Effector memory CD8-positive, alpha-beta T cell (primary cell): ENCODE data around the gene HOXA4.

Experiments
- ATAC-seq: fragments of 150-1000 bp; cut with Tn5 transposase; replicated peaks from 2 replicates; pipeline ENCODE4 v1.10.0; 2021; ENCODE audit warnings: mild to moderate bottlenecking, moderate library complexity
- DNase-seq, 3 experiments: peaks; one replicate each; pipeline ENCODE4 v3.0.0; 2021
- H3K27ac Mint-ChIP-seq, 2 donors: one replicate each; pipeline ENCODE4 v1.8.0; 2022; ENCODE audit warnings: mild to moderate bottlenecking in 2 of 2, mixed read lengths in 2 of 2, moderate library complexity in 2 of 2
- H3K27me3 Mint-ChIP-seq, 2 donors: one replicate each; pipeline ENCODE4 v1.8.0; 2022; ENCODE audit warnings: mixed read lengths in 2 of 2
- H3K36me3 Mint-ChIP-seq: one replicate; pipeline ENCODE4 v1.8.0; 2022; ENCODE audit warnings: mild to moderate bottlenecking, moderate library complexity, mixed read lengths; ENCODE audit not compliant: insufficient read depth
- H3K4me1 Mint-ChIP-seq, 2 donors: one replicate each; pipeline ENCODE4 v1.8.0; 2022; ENCODE audit warnings: low read depth in 2 of 2, mixed read lengths in 2 of 2
- H3K4me3 Mint-ChIP-seq, 2 donors: one replicate each; pipeline ENCODE4 v1.8.0; 2022; ENCODE audit warnings: mild to moderate bottlenecking in 2 of 2, mixed read lengths in 2 of 2, moderate library complexity in 2 of 2
- H3K9me3 Mint-ChIP-seq, 2 donors: one replicate each; pipeline ENCODE4 v1.8.0; 2022; ENCODE audit warnings: mixed read lengths in 2 of 2

Gene HOXA4

GRCh38 chr7:27113991-27114769 lies 16.4 kb downstream of the HOXA4 start:
- no peak for ATAC-seq
- no peaks in the 10 kb centered on the region for H3K9me3 Mint-ChIP-seq

DNA sequence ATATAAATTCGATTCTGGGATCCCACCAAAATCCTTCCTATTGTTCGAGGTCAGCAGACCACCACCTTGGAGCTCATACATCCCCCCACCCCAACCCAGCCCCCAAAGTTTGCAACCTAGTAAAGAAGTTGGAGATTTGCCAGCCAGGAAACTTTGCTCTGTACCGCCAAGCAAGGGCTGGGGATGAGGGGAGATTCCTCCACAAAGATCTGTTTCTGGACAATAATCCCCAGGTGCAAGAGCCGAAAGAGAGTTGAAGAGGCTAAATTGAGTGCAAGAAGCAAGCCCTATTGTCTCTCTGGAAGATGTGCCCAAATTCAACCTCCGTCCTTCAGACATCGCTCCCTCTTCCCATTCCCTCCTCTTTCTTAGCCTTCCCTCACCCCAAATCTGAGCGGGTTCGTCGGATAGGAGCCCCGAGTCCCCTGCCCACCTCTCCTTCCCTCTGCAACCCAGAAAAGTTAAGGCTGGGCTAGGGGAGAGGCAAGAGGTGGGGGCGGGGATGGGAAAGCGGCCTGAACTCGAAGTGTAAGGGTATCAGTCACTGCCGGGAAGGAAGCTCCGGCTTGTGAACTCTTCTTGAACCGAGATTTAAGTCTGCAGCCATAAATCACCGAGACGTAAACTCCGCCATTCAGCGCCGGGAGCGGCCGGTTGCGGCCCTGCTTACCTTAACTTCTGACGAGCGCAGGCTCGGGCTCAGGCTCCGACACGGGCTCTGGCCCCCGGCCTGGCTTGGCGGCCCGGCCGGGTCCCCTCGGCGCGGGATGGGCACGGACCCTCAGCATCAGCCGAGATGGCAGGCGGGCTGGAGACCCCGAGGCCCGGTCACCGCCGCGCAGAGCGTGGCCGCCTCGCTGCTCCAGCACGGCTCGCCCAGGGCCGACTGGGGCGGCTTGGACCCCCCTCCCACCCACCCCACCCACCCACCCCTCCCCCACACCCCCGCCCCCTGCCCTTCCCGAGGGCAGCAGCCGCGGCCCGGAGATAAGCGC lies 17.3 kb downstream of the HOXA4 start:
- no peaks in the 10 kb centered on the region for H3K4me1 Mint-ChIP-seq
- H3K4me3 Mint-ChIP-seq, result no peak overlapping the region
- peaks cover 0 to 43% of the 10 kb centered on the region in 2 donors for H3K27me3 Mint-ChIP-seq
- no peak for ATAC-seq
- no peak overlapping the region for H3K27ac Mint-ChIP-seq
- no peaks in the 10 kb centered on the region for H3K36me3 Mint-ChIP-seq
- H3K9me3 Mint-ChIP-seq, result no peaks in the 10 kb centered on the region
- DNase-seq, result no peak

More at GRCh38 chr7:27113991-27114769, 16.4 kb downstream of the HOXA4 start:
- Mint-ChIP-seq H3K4me1 (no peaks in the 10 kb centered on the region), H3K27ac (no peak overlapping the region), H3K4me3 (no peak overlapping the region), H3K36me3 (no peaks in the 10 kb centered on the region), H3K27me3 (peaks cover 0 to 43% of the 10 kb centered on the region in 2 donors)
- no peak for DNase-seq

- Mint-ChIP-seq H3K27ac (no peak overlapping the region), H3K36me3 (no peaks in the 10 kb centered on the region), H3K4me1 (no peaks in the 10 kb centered on the region), H3K27me3 (peaks cover 0 to 41% of the 10 kb centered on the region in 2 donors), H3K9me3 (no peaks in the 10 kb centered on the region), H3K4me3 (no peak overlapping the region)
- DNase-seq (no peak), ATAC-seq (no peak)
These were observed 18.2 kb downstream of the HOXA4 start for GRCh38 chr7:27112361-27112760.

GRCh38 chr7:27111751-27112277 lies 18.7 kb downstream of the HOXA4 start:
- no peaks in the 10 kb centered on the region for H3K36me3 Mint-ChIP-seq
- H3K4me3 Mint-ChIP-seq, result no peak overlapping the region
- peaks cover 0 to 39% of the 10 kb centered on the region in 2 donors for H3K27me3 Mint-ChIP-seq
- ATAC-seq (no peak), DNase-seq (no peak)
- no peaks in the 10 kb centered on the region for H3K9me3 Mint-ChIP-seq
- H3K4me1 Mint-ChIP-seq, result no peaks in the 10 kb centered on the region
- no peak overlapping the region for H3K27ac Mint-ChIP-seq

- no peak for DNase-seq
These were observed 19.4 kb downstream of the HOXA4 start for GRCh38 chr7:27111042-27111750.

GRCh38 chr7:27110186-27111031 lies 20.1 kb downstream of the HOXA4 start:
- Mint-ChIP-seq H3K27ac (no peak overlapping the region), H3K4me3 (no peak overlapping the region), H3K9me3 (no peaks in the 10 kb centered on the region), H3K36me3 (peaks cover 3% of the 10 kb centered on the region), H3K4me1 (no peaks in the 10 kb centered on the region), H3K27me3 (peaks cover 2 to 41% of the 10 kb centered on the region in 2 donors)
- DNase-seq, result no peak
- ATAC-seq, result no peak

More at GRCh38 chr7:27111042-27111750, 19.4 kb downstream of the HOXA4 start:
- no peak for ATAC-seq
- Mint-ChIP-seq H3K27ac (no peak overlapping the region), H3K27me3 (peaks cover 0 to 39% of the 10 kb centered on the region in 2 donors), H3K36me3 (no peaks in the 10 kb centered on the region), H3K4me1 (no peaks in the 10 kb centered on the region), H3K4me3 (no peak overlapping the region), H3K9me3 (no peaks in the 10 kb centered on the region)

DNA sequence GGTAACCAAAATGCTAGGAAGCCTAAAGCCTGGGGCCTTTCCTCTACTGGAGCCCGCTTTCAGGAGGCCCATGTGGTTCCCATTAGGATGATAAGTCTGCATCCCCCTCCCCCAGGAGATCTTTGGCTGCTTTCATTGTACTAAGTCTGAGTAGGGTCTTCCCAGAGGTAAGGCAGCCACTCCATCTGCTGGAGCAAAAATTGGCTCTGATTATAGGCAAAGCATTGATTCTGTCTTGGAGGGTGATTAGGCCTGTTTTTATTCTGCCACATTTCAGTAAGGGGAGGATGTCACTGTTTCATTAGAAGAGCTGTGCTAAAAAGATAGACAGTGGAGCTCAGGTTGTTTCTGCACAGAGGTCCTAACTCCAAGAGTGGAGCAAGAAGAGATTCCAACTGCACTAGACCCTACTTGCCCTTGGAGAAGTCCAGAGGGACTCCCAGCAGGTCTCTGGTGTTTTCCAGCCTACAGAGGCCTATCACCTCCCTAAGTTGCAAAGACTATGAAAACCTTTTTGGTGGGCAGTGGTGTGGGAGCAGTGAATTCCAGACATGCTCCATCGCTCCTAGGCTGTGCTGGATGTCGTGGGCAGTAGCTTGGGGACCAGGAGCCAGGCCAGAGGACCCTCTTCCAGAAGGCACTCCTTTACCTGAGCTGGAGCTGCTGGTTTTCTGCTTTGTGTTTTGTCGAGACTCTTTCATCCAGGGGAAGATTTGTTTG lies 20.9 kb downstream of the HOXA4 start:
- Mint-ChIP-seq H3K27ac (no peak overlapping the region), H3K27me3 (peaks cover 8 to 49% of the 10 kb centered on the region in 2 donors), H3K4me3 (no peak overlapping the region), H3K9me3 (no peaks in the 10 kb centered on the region), H3K36me3 (peaks cover 3% of the 10 kb centered on the region), H3K4me1 (no peaks in the 10 kb centered on the region)
- no peak for ATAC-seq
- DNase-seq, result no peak

DNA sequence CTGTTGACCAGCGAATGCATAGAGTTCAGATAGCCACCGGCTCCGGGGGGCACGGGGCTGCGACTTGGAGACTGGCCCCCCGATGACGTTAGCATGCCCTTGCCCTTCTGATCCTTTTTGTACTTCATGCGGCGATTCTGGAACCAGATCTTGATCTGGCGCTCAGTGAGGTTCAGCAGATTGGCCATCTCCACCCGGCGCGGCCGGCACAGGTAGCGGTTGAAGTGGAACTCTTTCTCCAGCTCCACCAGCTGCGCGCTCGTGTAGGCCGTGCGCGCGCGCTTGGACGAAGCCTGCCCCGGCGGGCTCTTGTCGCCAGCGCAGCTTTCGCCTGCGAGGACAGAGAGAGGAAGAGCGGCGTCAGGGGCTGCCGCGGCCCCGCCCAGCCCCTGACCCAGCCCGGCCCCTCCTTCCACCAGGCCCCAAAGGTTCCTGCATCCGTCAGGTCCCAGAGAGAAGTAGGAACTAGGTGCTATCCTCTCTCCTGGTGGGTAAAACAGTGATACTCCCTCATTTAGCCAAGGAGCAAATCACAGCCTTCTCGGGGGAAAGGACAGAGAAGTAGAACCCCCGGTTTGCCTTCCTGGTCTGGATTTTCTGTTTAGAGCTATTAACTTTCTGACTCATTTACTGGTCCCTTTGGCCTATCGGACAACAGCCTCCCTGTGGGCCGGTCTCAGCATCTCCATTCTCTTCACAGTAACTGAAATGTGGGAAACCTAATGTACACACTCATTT lies 22.0 kb downstream of the HOXA4 start:
- Mint-ChIP-seq H3K4me1 (peaks cover 0 to 5% of the 10 kb centered on the region in 2 donors), H3K4me3 (no peak overlapping the region), H3K9me3 (no peaks in the 10 kb centered on the region), H3K27ac (no peak overlapping the region), H3K27me3 (peaks cover 19 to 59% of the 10 kb centered on the region in 2 donors), H3K36me3 (peaks cover 3% of the 10 kb centered on the region)
- DNase-seq (no peak), ATAC-seq (no peak)

- Mint-ChIP-seq H3K9me3 (no peaks in the 10 kb centered on the region), H3K27ac (no peak overlapping the region), H3K4me1 (peaks cover 6 to 9% of the 10 kb centered on the region in 2 donors), H3K36me3 (peaks cover 3% of the 10 kb centered on the region), H3K4me3 (no peak overlapping the region), H3K27me3 (peaks cover 28 to 68% of the 10 kb centered on the region in 2 donors)
- DNase-seq (no peak), ATAC-seq (no peak)
These were observed 22.9 kb downstream of the HOXA4 start for GRCh38 chr7:27107391-27108381.

DNA sequence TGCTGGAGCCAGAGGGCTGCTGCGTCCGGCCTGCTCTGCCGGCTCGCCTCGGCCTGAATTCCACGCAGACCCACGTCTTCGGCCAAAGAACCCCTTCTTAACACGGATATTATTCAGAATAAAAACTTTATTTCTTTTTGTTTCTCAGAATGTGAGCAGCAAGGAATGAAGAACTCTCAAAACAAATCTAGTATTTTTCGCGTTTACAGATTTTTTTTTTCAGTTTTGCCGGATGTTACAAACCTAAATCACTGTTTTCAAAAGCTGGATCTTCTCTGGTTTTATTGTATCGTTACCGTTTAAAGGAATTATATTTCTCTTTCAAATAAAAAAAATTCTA lies 23.7 kb downstream of the HOXA4 start:
- ATAC-seq, result no peak
- H3K36me3 Mint-ChIP-seq, result peaks cover 4% of the 10 kb centered on the region
- H3K9me3 Mint-ChIP-seq, result no peaks in the 10 kb centered on the region
- peaks cover 35 to 74% of the 10 kb centered on the region in 2 donors for H3K27me3 Mint-ChIP-seq
- peaks cover 10 to 12% of the 10 kb centered on the region in 2 donors for H3K4me1 Mint-ChIP-seq
- DNase-seq, result no peak
- no peak overlapping the region for H3K4me3 Mint-ChIP-seq
- H3K27ac Mint-ChIP-seq, result no peak overlapping the region
